MCF 10A (cell line): ENCODE results near the gene LMAN1. TPM values are rescaled to one million over a fixed set of nuclear protein-coding genes. Genes with fewer than 3 reads are reported as not detected.

Source experiments
- BruUV-seq: library from RNA; stranded (reverse); fragments of 400-500 nt; replicated peaks from 2 replicates; lab custom pipeline; 2021; lab: Mats Ljungman, UMichigan
- CTCF ChIA-PET: fragments of 300-600 bp; sonication (Branson Sonifier 250); formaldehyde crosslinking; extraction: SDS; loops from one replicate; lab custom pipeline; 2021; ENCODE audit warnings: antibody characterized with exemption, inconsistent platforms; lab: Yijun Ruan, JAX
- POLR2A ChIA-PET: fragments of 300-600, 350-650 bp; sonication (Branson Sonifier 250); formaldehyde crosslinking; extraction: SDS; loops from one replicate; lab custom pipeline; 2020; ENCODE audit warnings: antibody characterized with exemption, inconsistent platforms; lab: Yijun Ruan, JAX
- DNase-seq: peaks from one replicate; pipeline ENCODE4 v3.0.0-alpha.2; 2018; ENCODE audit not compliant: unreplicated experiment
- H3K27ac Mint-ChIP-seq: one replicate; pipeline ENCODE4 v1.8.0; 2022; ENCODE audit warnings: mild to moderate bottlenecking, low read depth, mixed read lengths; ENCODE audit not compliant: unreplicated experiment
- H3K27me3 Mint-ChIP-seq: one replicate; pipeline ENCODE4 v1.8.0; 2022; ENCODE audit warnings: mixed read lengths; ENCODE audit not compliant: insufficient read depth, unreplicated experiment
- H3K36me3 Mint-ChIP-seq: one replicate; pipeline ENCODE4 v1.8.0; 2022; ENCODE audit warnings: mild to moderate bottlenecking, moderate library complexity, mixed read lengths; ENCODE audit not compliant: insufficient read depth, unreplicated experiment
- H3K4me1 Mint-ChIP-seq: one replicate; pipeline ENCODE4 v1.8.0; 2022; ENCODE audit warnings: mixed read lengths; ENCODE audit not compliant: insufficient read depth, unreplicated experiment
- H3K4me3 Mint-ChIP-seq: one replicate; pipeline ENCODE4 v1.8.0; 2022; ENCODE audit warnings: mild to moderate bottlenecking, moderate library complexity, mixed read lengths; ENCODE audit not compliant: unreplicated experiment
- H3K9me3 Mint-ChIP-seq: one replicate; pipeline ENCODE4 v1.8.0; 2022; ENCODE audit warnings: mixed read lengths; ENCODE audit not compliant: unreplicated experiment
- intact Hi-C: fragments of 100-400 bp; cut with micrococcal nuclease; formaldehyde crosslinking; loops from 2 replicates; pipeline ENCODE4 v1.14.1; 2022
- total RNA-seq: library from RNA; stranded (reverse); gene quantifications from 2 replicates; pipeline ENCODE4 v1.2.3, GENCODE V29; 2022
- TF ChIP-seq, protein P1 (sequence below): fragments of 200-600 bp; IDR thresholded peaks from one replicate; pipeline ENCODE4 v1.8.0; 2022; ENCODE audit warnings: antibody characterized with exemption, mild to moderate bottlenecking; ENCODE audit not compliant: unreplicated experiment

The LMAN1 gene
- total RNA-seq, 1 experiment from 2014 or later, result 168 TPM

DNA sequence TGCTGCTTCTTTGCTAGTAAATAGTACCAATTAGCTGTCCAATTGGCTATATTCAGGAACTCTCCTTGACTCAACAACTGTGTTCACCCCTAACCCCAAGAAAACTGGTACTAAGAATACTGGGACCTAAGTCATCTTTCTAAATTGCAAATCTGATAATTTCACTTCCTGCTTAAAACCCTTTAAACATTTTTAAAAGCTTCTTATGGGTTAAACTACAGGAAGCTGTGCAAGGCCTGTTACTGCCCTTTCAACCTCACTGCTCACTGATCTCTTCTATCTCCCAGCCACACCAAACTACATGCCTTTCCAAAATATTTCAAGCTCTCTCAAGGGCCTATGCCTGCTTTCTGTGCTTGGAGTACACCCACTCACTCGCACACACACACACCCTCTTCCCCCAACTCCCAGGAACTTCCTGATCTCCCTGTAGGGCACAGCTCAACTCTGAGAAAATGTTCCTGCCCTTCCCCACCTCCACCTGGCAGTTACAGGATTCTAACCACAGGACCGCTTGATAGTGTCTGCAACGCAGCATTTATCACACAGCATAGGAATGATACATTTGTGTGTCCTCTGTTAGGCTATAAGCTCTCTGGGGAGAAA is 6.7 kb downstream of the LMAN1 start:
- BruUV-seq, result no TSS peak
- H3K4me1 Mint-ChIP-seq, result peaks cover 9% of the 10 kb centered on the region
- TF ChIP-seq, protein P1, sequence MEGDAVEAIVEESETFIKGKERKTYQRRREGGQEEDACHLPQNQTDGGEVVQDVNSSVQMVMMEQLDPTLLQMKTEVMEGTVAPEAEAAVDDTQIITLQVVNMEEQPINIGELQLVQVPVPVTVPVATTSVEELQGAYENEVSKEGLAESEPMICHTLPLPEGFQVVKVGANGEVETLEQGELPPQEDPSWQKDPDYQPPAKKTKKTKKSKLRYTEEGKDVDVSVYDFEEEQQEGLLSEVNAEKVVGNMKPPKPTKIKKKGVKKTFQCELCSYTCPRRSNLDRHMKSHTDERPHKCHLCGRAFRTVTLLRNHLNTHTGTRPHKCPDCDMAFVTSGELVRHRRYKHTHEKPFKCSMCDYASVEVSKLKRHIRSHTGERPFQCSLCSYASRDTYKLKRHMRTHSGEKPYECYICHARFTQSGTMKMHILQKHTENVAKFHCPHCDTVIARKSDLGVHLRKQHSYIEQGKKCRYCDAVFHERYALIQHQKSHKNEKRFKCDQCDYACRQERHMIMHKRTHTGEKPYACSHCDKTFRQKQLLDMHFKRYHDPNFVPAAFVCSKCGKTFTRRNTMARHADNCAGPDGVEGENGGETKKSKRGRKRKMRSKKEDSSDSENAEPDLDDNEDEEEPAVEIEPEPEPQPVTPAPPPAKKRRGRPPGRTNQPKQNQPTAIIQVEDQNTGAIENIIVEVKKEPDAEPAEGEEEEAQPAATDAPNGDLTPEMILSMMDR, result no peak
- no peaks in the 10 kb centered on the region for H3K27me3 Mint-ChIP-seq
- no peak overlapping the region for H3K27ac Mint-ChIP-seq
- H3K4me3 Mint-ChIP-seq, result no peak overlapping the region
- no peaks in the 10 kb centered on the region for H3K9me3 Mint-ChIP-seq
- intact Hi-C loops, result no loop called here
- CTCF ChIA-PET, result interaction anchor here (0.6 to 2.7 kb wide), 3 partner anchors 44 to 564 kb away, joined by 3 to 15 read pairs (median 6); no protein-coding TSS in a partner anchor
- peaks cover 77% of the 10 kb centered on the region for H3K36me3 Mint-ChIP-seq
- no peak for DNase-seq
- POLR2A ChIA-PET, result interaction anchor here (1.1 kb wide), 1 partner anchor 22 kb away, joined by 3 read pairs; no protein-coding TSS in a partner anchor

DNA sequence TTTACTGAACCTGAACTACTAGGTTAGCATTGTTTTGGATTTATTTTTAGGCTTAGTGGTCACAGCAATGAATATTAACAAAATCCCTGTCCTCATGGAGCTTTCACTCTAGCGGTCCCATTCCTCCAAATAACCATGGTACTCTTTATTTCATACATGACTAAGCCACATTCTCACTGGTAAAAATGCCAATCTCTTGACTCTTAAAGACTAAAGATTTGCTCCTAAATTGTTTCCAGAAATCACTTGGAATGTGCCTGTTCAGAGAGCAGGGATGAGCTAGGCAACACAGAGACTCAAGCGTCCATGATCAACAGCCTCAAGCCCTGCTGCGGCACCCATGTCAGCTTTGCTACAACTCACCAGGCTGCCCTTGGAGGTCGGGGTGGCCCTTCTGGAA is 13.5 kb downstream of the LMAN1 start:
- no peak overlapping the region for H3K27ac Mint-ChIP-seq
- CTCF ChIA-PET, result interaction anchor here (0.7 kb wide), 1 partner anchor 9 kb away, joined by 4 read pairs; no protein-coding TSS in a partner anchor
- POLR2A ChIA-PET, result interaction anchor here (0.7 to 1.7 kb wide), 5 partner anchors 9 to 23 kb away, joined by 3 to 4 read pairs (median 3); partner anchors contain the start of gene LMAN1
- intact Hi-C loops, result no loop called here
- DNase-seq, result no peak
- peaks cover 7% of the 10 kb centered on the region for H3K9me3 Mint-ChIP-seq
- H3K36me3 Mint-ChIP-seq, result peaks cover 98% of the 10 kb centered on the region
- peaks cover 6% of the 10 kb centered on the region for H3K4me1 Mint-ChIP-seq
- no peak overlapping the region for H3K4me3 Mint-ChIP-seq
- H3K27me3 Mint-ChIP-seq, result no peaks in the 10 kb centered on the region
- TF ChIP-seq, protein P1, result no peak
- BruUV-seq, result no TSS peak

DNA sequence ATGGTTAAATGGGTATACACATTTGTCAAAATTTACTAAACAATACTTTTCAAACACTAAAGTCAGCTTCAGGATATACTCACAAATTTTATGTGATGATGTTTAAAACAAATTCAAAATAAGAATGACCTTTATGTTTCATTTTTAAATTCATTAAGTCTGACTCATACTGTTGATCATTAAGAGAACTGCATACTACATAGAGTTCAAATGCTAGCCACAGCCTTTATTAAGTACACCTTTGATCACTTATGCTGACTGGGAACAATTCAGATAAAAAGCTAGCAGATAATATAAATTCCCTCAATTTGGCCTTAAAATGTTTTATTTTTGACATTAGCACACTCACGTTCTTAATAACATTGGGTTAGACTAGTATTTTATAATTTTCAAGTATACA is 14.1 kb downstream of the LMAN1 start:
- Mint-ChIP-seq H3K27me3 (no peaks in the 10 kb centered on the region), H3K27ac (no peak overlapping the region), H3K36me3 (peaks cover 98% of the 10 kb centered on the region), H3K9me3 (peaks cover 8% of the 10 kb centered on the region), H3K4me1 (peaks cover 6% of the 10 kb centered on the region), H3K4me3 (no peak overlapping the region)
- ChIA-PET POLR2A (interaction anchor here (1.2 kb wide), 1 partner anchor 14 kb away, joined by 3 read pairs; the partner anchor contains the start of gene LMAN1), CTCF (no interaction called here)
- no peak for DNase-seq
- TF ChIP-seq, protein P1, result no peak
- BruUV-seq, result no TSS peak
- intact Hi-C loops, result no loop called here

DNA sequence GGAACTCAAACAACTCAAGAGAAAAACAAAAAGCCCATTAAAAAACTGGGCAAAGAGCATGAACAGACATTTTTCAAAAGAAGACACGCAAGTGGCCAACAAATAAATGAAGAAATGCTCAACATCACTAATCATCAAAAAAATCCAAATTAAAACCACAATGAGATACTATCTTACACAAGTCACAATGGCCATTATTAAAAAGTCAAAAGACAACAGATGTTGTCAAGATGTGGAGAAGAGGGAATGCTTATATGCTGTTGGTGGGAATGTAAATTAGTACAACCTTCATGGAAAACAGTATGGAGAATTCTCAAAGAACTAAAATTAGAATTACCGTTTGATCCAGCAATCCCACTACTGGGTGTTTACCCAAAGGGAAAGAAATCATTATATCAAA is 15.1 kb downstream of the LMAN1 start:
- no peaks in the 10 kb centered on the region for H3K27me3 Mint-ChIP-seq
- ChIA-PET POLR2A (interaction anchor here (1.2 kb wide), 1 partner anchor 10 kb away, joined by 3 read pairs; no protein-coding TSS in a partner anchor), CTCF (interaction anchor here (0.6 to 0.7 kb wide), 2 partner anchors 11 to 465 kb away, joined by 3 read pairs; no protein-coding TSS in a partner anchor)
- no peak for DNase-seq
- peaks cover 95% of the 10 kb centered on the region for H3K36me3 Mint-ChIP-seq
- no peak overlapping the region for H3K4me3 Mint-ChIP-seq
- no TSS peak for BruUV-seq
- H3K9me3 Mint-ChIP-seq, result peaks cover 8% of the 10 kb centered on the region
- H3K27ac Mint-ChIP-seq, result peak overlapping the region; percentile 47
- intact Hi-C loops, result no loop called here
- peaks cover 6% of the 10 kb centered on the region for H3K4me1 Mint-ChIP-seq
- TF ChIP-seq, protein P1, result no peak
